Measurements from ENCODE around the gene DOCK2. TPM values are rescaled to one million over a fixed set of nuclear protein-coding genes. Genes with fewer than 3 reads are reported as not detected.

The DOCK2 gene
- total RNA-seq, 1 experiment from 2014 or later, result 4.6 TPM

DNA sequence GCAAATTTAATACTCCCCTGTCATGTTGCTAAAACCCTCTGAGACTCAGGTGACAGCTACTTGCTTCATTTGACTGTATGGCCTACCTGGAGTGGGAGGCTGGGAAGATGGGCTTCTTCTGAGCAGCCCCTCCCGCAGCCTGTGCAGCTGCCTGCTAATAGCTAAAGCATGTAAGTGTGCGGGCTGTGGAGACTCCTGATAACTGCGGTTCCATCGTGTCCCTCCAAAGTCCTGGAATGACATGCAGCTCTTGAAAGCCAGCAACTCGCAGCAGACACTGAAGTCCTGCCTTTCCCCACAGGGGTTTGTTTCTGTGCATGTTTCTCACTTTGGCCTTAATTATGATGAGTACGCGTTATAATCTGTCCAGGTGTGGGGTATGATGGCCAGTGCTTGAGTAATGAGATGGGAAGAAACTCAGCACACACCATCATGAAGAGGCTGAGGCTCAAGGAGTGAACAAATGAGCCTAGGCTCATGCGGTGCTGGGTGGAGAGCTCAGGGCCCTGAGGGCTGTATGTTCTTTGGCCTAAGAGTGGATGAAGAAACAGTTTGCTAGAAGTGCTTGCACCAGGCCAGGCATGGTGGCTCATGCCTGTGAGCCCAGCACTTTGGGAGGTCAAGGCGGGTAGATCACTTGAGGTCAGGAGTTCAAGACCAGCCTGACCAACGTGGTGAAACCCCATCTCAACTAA is 119.1 kb downstream of the DOCK2 start:
- Mint-ChIP-seq H3K4me1 (peaks cover 13% of the 10 kb centered on the region), H3K36me3 (no peaks in the 10 kb centered on the region), H3K27me3 (ENCODE audit: low read depth) (no peaks in the 10 kb centered on the region), H3K27ac (no peak overlapping the region), H3K4me3 (no peak overlapping the region), H3K9me3 (no peaks in the 10 kb centered on the region)
- CTCF ChIA-PET, result no interaction called here
- TF ChIP-seq, protein P1, sequence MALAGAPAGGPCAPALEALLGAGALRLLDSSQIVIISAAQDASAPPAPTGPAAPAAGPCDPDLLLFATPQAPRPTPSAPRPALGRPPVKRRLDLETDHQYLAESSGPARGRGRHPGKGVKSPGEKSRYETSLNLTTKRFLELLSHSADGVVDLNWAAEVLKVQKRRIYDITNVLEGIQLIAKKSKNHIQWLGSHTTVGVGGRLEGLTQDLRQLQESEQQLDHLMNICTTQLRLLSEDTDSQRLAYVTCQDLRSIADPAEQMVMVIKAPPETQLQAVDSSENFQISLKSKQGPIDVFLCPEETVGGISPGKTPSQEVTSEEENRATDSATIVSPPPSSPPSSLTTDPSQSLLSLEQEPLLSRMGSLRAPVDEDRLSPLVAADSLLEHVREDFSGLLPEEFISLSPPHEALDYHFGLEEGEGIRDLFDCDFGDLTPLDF (CRISPR knock-in tag; IDR thresholded peaks at IDR 0.05), result no peak
- TF ChIP-seq, protein P2, sequence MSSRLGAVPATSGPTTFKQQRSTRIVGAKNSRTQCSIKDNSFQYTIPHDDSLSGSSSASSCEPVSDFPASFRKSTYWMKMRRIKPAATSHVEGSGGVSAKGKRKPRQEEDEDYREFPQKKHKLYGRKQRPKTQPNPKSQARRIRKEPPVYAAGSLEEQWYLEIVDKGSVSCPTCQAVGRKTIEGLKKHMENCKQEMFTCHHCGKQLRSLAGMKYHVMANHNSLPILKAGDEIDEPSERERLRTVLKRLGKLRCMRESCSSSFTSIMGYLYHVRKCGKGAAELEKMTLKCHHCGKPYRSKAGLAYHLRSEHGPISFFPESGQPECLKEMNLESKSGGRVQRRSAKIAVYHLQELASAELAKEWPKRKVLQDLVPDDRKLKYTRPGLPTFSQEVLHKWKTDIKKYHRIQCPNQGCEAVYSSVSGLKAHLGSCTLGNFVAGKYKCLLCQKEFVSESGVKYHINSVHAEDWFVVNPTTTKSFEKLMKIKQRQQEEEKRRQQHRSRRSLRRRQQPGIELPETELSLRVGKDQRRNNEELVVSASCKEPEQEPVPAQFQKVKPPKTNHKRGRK (CRISPR knock-in tag; IDR thresholded peaks at IDR 0.05; ENCODE audit: borderline replicate concordance), result no peak
- TF ChIP-seq, protein P3, sequence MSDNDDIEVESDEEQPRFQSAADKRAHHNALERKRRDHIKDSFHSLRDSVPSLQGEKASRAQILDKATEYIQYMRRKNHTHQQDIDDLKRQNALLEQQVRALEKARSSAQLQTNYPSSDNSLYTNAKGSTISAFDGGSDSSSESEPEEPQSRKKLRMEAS (CRISPR knock-in tag; IDR thresholded peaks at IDR 0.05), result no peak
- TF ChIP-seq NFE2L1 (CRISPR knock-in tag; IDR thresholded peaks at IDR 0.05) (no peak), KAT7 (CRISPR knock-in tag; IDR thresholded peaks at IDR 0.05; ENCODE audit: borderline replicate concordance) (no peak), NFATC4 (CRISPR knock-in tag; IDR thresholded peaks at IDR 0.05) (no peak), FOXJ3 (CRISPR knock-in tag; IDR thresholded peaks at IDR 0.05; ENCODE audit: borderline replicate concordance) (no peak), TCF7 (CRISPR knock-in tag; IDR thresholded peaks at IDR 0.05; ENCODE audit: low read depth) (no peak)
- ATAC-seq, result no peak
- POLR2A ChIA-PET, result no interaction called here
- DNase-seq (ENCODE audit: low spot score), result no peak

DNA sequence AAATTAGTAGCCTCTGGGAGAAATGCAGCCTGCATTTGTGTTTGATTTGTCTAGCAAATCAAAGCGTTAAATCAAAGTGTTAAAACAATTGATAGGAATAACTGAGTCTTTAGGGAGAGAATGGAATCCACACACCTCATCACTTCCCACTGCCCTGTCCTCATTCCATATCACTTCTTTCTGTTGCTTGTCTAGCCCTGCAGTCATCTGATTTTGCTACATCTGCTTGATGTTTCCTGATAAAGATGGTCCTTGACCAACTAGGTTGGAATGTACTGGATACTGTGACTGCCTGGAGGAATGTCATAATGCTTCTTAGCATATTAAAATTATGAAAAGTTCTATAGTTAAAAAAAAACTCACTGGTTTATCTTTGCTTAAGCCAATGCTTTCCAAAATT is 119.9 kb downstream of the DOCK2 start:
- POLR2A ChIA-PET, result no interaction called here
- ATAC-seq (no peak), DNase-seq (ENCODE audit: low spot score) (no peak)
- Mint-ChIP-seq H3K4me3 (no peak overlapping the region), H3K9me3 (no peaks in the 10 kb centered on the region), H3K27ac (no peak overlapping the region), H3K27me3 (ENCODE audit: low read depth) (no peaks in the 10 kb centered on the region), H3K4me1 (peaks cover 13% of the 10 kb centered on the region), H3K36me3 (no peaks in the 10 kb centered on the region)
- CTCF ChIA-PET, result no interaction called here
- TF ChIP-seq, protein P4, sequence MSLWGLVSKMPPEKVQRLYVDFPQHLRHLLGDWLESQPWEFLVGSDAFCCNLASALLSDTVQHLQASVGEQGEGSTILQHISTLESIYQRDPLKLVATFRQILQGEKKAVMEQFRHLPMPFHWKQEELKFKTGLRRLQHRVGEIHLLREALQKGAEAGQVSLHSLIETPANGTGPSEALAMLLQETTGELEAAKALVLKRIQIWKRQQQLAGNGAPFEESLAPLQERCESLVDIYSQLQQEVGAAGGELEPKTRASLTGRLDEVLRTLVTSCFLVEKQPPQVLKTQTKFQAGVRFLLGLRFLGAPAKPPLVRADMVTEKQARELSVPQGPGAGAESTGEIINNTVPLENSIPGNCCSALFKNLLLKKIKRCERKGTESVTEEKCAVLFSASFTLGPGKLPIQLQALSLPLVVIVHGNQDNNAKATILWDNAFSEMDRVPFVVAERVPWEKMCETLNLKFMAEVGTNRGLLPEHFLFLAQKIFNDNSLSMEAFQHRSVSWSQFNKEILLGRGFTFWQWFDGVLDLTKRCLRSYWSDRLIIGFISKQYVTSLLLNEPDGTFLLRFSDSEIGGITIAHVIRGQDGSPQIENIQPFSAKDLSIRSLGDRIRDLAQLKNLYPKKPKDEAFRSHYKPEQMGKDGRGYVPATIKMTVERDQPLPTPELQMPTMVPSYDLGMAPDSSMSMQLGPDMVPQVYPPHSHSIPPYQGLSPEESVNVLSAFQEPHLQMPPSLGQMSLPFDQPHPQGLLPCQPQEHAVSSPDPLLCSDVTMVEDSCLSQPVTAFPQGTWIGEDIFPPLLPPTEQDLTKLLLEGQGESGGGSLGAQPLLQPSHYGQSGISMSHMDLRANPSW (CRISPR knock-in tag; conservative IDR thresholded peaks at IDR 0.05; ENCODE audit: low read depth), result no peak
- TF ChIP-seq, protein P5, sequence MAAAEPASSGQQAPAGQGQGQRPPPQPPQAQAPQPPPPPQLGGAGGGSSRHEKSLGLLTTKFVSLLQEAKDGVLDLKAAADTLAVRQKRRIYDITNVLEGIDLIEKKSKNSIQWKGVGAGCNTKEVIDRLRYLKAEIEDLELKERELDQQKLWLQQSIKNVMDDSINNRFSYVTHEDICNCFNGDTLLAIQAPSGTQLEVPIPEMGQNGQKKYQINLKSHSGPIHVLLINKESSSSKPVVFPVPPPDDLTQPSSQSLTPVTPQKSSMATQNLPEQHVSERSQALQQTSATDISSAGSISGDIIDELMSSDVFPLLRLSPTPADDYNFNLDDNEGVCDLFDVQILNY (CRISPR knock-in tag; IDR thresholded peaks at IDR 0.05), result no peak
- TF ChIP-seq, protein P6, sequence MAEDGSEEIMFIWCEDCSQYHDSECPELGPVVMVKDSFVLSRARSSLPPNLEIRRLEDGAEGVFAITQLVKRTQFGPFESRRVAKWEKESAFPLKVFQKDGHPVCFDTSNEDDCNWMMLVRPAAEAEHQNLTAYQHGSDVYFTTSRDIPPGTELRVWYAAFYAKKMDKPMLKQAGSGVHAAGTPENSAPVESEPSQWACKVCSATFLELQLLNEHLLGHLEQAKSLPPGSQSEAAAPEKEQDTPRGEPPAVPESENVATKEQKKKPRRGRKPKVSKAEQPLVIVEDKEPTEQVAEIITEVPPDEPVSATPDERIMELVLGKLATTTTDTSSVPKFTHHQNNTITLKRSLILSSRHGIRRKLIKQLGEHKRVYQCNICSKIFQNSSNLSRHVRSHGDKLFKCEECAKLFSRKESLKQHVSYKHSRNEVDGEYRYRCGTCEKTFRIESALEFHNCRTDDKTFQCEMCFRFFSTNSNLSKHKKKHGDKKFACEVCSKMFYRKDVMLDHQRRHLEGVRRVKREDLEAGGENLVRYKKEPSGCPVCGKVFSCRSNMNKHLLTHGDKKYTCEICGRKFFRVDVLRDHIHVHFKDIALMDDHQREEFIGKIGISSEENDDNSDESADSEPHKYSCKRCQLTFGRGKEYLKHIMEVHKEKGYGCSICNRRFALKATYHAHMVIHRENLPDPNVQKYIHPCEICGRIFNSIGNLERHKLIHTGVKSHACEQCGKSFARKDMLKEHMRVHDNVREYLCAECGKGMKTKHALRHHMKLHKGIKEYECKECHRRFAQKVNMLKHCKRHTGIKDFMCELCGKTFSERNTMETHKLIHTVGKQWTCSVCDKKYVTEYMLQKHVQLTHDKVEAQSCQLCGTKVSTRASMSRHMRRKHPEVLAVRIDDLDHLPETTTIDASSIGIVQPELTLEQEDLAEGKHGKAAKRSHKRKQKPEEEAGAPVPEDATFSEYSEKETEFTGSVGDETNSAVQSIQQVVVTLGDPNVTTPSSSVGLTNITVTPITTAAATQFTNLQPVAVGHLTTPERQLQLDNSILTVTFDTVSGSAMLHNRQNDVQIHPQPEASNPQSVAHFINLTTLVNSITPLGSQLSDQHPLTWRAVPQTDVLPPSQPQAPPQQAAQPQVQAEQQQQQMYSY (CRISPR knock-in tag; IDR thresholded peaks at IDR 0.05), result no peak
- TF ChIP-seq, protein P7, sequence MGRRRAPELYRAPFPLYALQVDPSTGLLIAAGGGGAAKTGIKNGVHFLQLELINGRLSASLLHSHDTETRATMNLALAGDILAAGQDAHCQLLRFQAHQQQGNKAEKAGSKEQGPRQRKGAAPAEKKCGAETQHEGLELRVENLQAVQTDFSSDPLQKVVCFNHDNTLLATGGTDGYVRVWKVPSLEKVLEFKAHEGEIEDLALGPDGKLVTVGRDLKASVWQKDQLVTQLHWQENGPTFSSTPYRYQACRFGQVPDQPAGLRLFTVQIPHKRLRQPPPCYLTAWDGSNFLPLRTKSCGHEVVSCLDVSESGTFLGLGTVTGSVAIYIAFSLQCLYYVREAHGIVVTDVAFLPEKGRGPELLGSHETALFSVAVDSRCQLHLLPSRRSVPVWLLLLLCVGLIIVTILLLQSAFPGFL (CRISPR knock-in tag; IDR thresholded peaks at IDR 0.05; ENCODE audit: borderline replicate concordance), result no peak
- TF ChIP-seq OVOL2 (CRISPR knock-in tag; IDR thresholded peaks at IDR 0.05; ENCODE audit: borderline replicate concordance) (no peak), RELA (CRISPR knock-in tag; IDR thresholded peaks at IDR 0.05; ENCODE audit: borderline replicate concordance) (no peak)
- TF ChIP-seq, protein P3 (CRISPR knock-in tag; IDR thresholded peaks at IDR 0.05), result no peak
- TF ChIP-seq, protein P8, sequence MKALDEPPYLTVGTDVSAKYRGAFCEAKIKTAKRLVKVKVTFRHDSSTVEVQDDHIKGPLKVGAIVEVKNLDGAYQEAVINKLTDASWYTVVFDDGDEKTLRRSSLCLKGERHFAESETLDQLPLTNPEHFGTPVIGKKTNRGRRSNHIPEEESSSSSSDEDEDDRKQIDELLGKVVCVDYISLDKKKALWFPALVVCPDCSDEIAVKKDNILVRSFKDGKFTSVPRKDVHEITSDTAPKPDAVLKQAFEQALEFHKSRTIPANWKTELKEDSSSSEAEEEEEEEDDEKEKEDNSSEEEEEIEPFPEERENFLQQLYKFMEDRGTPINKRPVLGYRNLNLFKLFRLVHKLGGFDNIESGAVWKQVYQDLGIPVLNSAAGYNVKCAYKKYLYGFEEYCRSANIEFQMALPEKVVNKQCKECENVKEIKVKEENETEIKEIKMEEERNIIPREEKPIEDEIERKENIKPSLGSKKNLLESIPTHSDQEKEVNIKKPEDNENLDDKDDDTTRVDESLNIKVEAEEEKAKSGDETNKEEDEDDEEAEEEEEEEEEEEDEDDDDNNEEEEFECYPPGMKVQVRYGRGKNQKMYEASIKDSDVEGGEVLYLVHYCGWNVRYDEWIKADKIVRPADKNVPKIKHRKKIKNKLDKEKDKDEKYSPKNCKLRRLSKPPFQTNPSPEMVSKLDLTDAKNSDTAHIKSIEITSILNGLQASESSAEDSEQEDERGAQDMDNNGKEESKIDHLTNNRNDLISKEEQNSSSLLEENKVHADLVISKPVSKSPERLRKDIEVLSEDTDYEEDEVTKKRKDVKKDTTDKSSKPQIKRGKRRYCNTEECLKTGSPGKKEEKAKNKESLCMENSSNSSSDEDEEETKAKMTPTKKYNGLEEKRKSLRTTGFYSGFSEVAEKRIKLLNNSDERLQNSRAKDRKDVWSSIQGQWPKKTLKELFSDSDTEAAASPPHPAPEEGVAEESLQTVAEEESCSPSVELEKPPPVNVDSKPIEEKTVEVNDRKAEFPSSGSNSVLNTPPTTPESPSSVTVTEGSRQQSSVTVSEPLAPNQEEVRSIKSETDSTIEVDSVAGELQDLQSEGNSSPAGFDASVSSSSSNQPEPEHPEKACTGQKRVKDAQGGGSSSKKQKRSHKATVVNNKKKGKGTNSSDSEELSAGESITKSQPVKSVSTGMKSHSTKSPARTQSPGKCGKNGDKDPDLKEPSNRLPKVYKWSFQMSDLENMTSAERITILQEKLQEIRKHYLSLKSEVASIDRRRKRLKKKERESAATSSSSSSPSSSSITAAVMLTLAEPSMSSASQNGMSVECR (CRISPR knock-in tag; IDR thresholded peaks at IDR 0.05; ENCODE audit: borderline replicate concordance), result no peak

Data from WTC11 (cell line).